Esophagus squamous epithelium (tissue), 4 donors: ENCODE measurements around the gene MYO18B.

Source experiments
- CTCF ChIP-seq, 6 experiments: fragments of 450-650 bp in 4 of 6; fragments of 200-600 bp in 2 of 6; sonication (generic) in 2 of 6; IDR thresholded peaks; one replicate each; pipeline ENCODE4 v1.5.1; 2016 to 2019; ENCODE audit warnings: antibody characterized with exemption in 6 of 6, mild to moderate bottlenecking in 4 of 6, moderate library complexity in 4 of 6
- POLR2A ChIP-seq, 4 donors: fragments of 450-650 bp; IDR thresholded peaks; one replicate each; pipeline ENCODE4 v1.6.1; 2017; ENCODE audit warnings: antibody characterized with exemption in 4 of 4, mild to moderate bottlenecking in 4 of 4, moderate library complexity in 3 of 4

GRCh38 chr22:25953919-25954318 is 211.9 kb downstream of the MYO18B start:
- TF ChIP-seq CTCF (IDR thresholded peaks at IDR 0.05) (no peak), POLR2A (IDR thresholded peaks at IDR 0.05) (no peak)
